Measurements from ENCODE around the gene NBAS.

DNA sequence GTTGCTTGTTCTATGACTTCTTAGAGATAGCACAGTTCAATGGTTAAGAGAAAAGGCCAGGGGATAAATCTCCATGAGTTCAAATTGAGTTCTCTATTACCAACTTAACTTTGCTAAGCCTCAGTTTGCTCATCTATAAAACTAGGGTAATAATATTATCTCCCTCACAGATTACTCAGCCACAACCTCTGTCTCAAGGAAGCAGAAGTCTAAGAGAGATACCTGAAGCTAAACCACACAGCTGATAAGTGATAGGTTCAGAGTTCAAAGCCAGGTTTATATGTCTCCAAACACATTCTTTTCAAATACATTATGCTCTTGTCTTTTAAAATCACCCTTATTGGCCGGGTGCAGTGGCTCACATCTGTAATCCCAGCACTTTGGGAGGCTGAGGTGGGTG, 287.7 kb downstream of the NBAS start:
- TF ChIP-seq, protein P1, sequence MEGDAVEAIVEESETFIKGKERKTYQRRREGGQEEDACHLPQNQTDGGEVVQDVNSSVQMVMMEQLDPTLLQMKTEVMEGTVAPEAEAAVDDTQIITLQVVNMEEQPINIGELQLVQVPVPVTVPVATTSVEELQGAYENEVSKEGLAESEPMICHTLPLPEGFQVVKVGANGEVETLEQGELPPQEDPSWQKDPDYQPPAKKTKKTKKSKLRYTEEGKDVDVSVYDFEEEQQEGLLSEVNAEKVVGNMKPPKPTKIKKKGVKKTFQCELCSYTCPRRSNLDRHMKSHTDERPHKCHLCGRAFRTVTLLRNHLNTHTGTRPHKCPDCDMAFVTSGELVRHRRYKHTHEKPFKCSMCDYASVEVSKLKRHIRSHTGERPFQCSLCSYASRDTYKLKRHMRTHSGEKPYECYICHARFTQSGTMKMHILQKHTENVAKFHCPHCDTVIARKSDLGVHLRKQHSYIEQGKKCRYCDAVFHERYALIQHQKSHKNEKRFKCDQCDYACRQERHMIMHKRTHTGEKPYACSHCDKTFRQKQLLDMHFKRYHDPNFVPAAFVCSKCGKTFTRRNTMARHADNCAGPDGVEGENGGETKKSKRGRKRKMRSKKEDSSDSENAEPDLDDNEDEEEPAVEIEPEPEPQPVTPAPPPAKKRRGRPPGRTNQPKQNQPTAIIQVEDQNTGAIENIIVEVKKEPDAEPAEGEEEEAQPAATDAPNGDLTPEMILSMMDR (IDR thresholded peaks at IDR 0.05; ENCODE audit: low read length), result no peak
- TF ChIP-seq EZH2 (IDR thresholded peaks at IDR 0.05; ENCODE audit: borderline replicate concordance, low read length), result no peak

Data from OCI-LY1 (cell line).